Astrocyte (in vitro differentiated cells and primary cell): ENCODE measurements around the gene NKD1. TPM values are rescaled to one million over a fixed set of nuclear protein-coding genes. Genes with fewer than 3 reads are reported as not detected.

ENCODE experiments used
- DNase-seq: peaks from one replicate; pipeline ENCODE4 v3.0.0-alpha.2; 2010; ENCODE audit warnings: low read depth
- FAIRE-seq: peaks from 2 replicates; lab custom pipeline; 2011; peaks lifted over from hg19 to GRCh38; lab: Jason Lieb, UNC
- H2AFZ ChIP-seq: 2 replicates; pipeline ENCODE4 v1.6.0; 2012; ENCODE audit warnings: low read depth, low read length, inconsistent platforms
- H3K27ac ChIP-seq: 2 replicates; pipeline ENCODE4 v1.5.1; 2011; ENCODE audit warnings: low read depth, low read length, inconsistent platforms
- H3K27me3 ChIP-seq: 2 replicates; pipeline ENCODE4 v1.6.0; 2011; ENCODE audit warnings: low read length, inconsistent platforms; ENCODE audit not compliant: insufficient read depth
- H3K36me3 ChIP-seq: 2 replicates; pipeline ENCODE4 v1.5.1; 2011; ENCODE audit warnings: low read length, inconsistent platforms; ENCODE audit not compliant: insufficient read depth
- H3K4me1 ChIP-seq: 2 replicates; pipeline ENCODE4 v1.5.1; 2011; ENCODE audit warnings: low read length, inconsistent platforms; ENCODE audit not compliant: insufficient read depth
- H3K4me2 ChIP-seq: 2 replicates; pipeline ENCODE4 v1.6.0; 2012; ENCODE audit warnings: low read length, inconsistent platforms
- H3K4me3 ChIP-seq: 2 replicates; pipeline ENCODE4 v1.5.1; 2011; ENCODE audit warnings: low read depth, mild to moderate bottlenecking, low read length, inconsistent platforms; ENCODE audit not compliant: insufficient read depth
- H3K79me2 ChIP-seq: 2 replicates; pipeline ENCODE4 v1.6.0; 2012; ENCODE audit warnings: mild to moderate bottlenecking, low read length, inconsistent platforms; ENCODE audit not compliant: insufficient read depth
- H3K9ac ChIP-seq: 2 replicates; pipeline ENCODE4 v1.6.0; 2012; ENCODE audit warnings: mild to moderate bottlenecking, low read length, inconsistent platforms
- H3K9me3 ChIP-seq: 2 replicates; pipeline ENCODE4 v1.5.1; 2012; ENCODE audit warnings: low read depth, mild to moderate bottlenecking, low read length, inconsistent platforms; ENCODE audit not compliant: insufficient read depth
- H4K20me1 ChIP-seq: 2 replicates; pipeline ENCODE4 v1.6.0; 2012; ENCODE audit warnings: low read length, inconsistent platforms; ENCODE audit not compliant: insufficient read depth
- H3K27ac Mint-ChIP-seq: one replicate; pipeline ENCODE4 v1.8.0; 2021; ENCODE audit warnings: mild to moderate bottlenecking, mixed read lengths; ENCODE audit not compliant: unreplicated experiment
- H3K27me3 Mint-ChIP-seq: one replicate; pipeline ENCODE4 v1.8.0; 2021; ENCODE audit warnings: low read depth, mixed read lengths; ENCODE audit not compliant: unreplicated experiment
- H3K36me3 Mint-ChIP-seq: one replicate; pipeline ENCODE4 v1.8.0; 2021; ENCODE audit warnings: low read depth, mixed read lengths; ENCODE audit not compliant: unreplicated experiment
- H3K4me1 Mint-ChIP-seq: one replicate; pipeline ENCODE4 v1.8.0; 2021; ENCODE audit warnings: low read depth, mixed read lengths; ENCODE audit not compliant: unreplicated experiment
- H3K4me3 Mint-ChIP-seq: one replicate; pipeline ENCODE4 v1.8.0; 2021; ENCODE audit warnings: mild to moderate bottlenecking, moderate library complexity, mixed read lengths; ENCODE audit not compliant: unreplicated experiment
- H3K9me3 Mint-ChIP-seq: one replicate; pipeline ENCODE4 v1.8.0; 2021; ENCODE audit warnings: mild to moderate bottlenecking, mixed read lengths; ENCODE audit not compliant: unreplicated experiment
- CTCF ChIP-seq: IDR thresholded peaks from 2 replicates; pipeline ENCODE4 v1.5.1; 2011; ENCODE audit warnings: low read depth, mild to moderate bottlenecking, inconsistent platforms, low read length, moderate library complexity; ENCODE audit not compliant: insufficient read depth
- EZH2 ChIP-seq: IDR thresholded peaks from 2 replicates; pipeline ENCODE4 v1.6.1; 2012; ENCODE audit warnings: mild to moderate bottlenecking, low read length, inconsistent platforms; ENCODE audit not compliant: insufficient read depth
- total RNA-seq: library from RNA; stranded (reverse); gene quantifications from 2 replicates; pipeline ENCODE4 v1.2.1, GENCODE V29; 2021

The NKD1 gene
- total RNA-seq, 1 donor from 2014 or later: 9.1 TPM

- Histone ChIP-seq H3K36me3 (no peaks in the 10 kb centered on the region), H3K27ac (no peak overlapping the region), H2AFZ (no peak overlapping the region), H3K9me3 (peaks cover 2% of the 10 kb centered on the region), H3K4me2 (no peak overlapping the region), H3K27me3 (peaks cover 2% of the 10 kb centered on the region), H3K79me2 (no peaks in the 10 kb centered on the region), H4K20me1 (no peaks in the 10 kb centered on the region), H3K4me1 (no peaks in the 10 kb centered on the region), H3K4me3 (no peak overlapping the region), H3K9ac (no peak overlapping the region)
- H3K4me3 Mint-ChIP-seq: no peak overlapping the region
- peaks cover 35% of the 10 kb centered on the region for H3K9me3 Mint-ChIP-seq
- no peak for TF ChIP-seq EZH2
- no peak for TF ChIP-seq CTCF
- FAIRE-seq (no peak), DNase-seq (no peak)
- peaks cover 49% of the 10 kb centered on the region for H3K27me3 Mint-ChIP-seq
- H3K27ac Mint-ChIP-seq: no peak overlapping the region
- no peaks in the 10 kb centered on the region for H3K4me1 Mint-ChIP-seq
- no peaks in the 10 kb centered on the region for H3K36me3 Mint-ChIP-seq
Observed at GRCh38 chr16:50532576-50532975, 15.6 kb upstream of the NKD1 start.

- H3K9ac ChIP-seq: no peak overlapping the region
- H3K36me3 ChIP-seq: no peaks in the 10 kb centered on the region
- TF ChIP-seq CTCF (no peak), EZH2 (no peak)
- Mint-ChIP-seq H3K4me3 (no peak overlapping the region), H3K4me1 (no peaks in the 10 kb centered on the region), H3K9me3 (peaks cover 33% of the 10 kb centered on the region), H3K36me3 (no peaks in the 10 kb centered on the region), H3K27me3 (peaks cover 54% of the 10 kb centered on the region), H3K27ac (no peak overlapping the region)
- peaks cover 2% of the 10 kb centered on the region for H3K9me3 ChIP-seq
- no peaks in the 10 kb centered on the region for H3K4me1 ChIP-seq
- DNase-seq: no peak
- no peak overlapping the region for H3K4me3 ChIP-seq
- H2AFZ ChIP-seq: no peak overlapping the region
- H3K27ac ChIP-seq: no peak overlapping the region
- H4K20me1 ChIP-seq: no peaks in the 10 kb centered on the region
- H3K27me3 ChIP-seq: no peaks in the 10 kb centered on the region
- no peak for FAIRE-seq
- no peak overlapping the region for H3K4me2 ChIP-seq
- H3K79me2 ChIP-seq: no peaks in the 10 kb centered on the region
Observed at GRCh38 chr16:50533317-50533716, 14.9 kb upstream of the NKD1 start.

GRCh38 chr16:50534091-50534490, 14.1 kb upstream of the NKD1 start:
- Histone ChIP-seq H3K27ac (no peak overlapping the region), H3K36me3 (no peaks in the 10 kb centered on the region), H3K9me3 (peaks cover 2% of the 10 kb centered on the region), H3K27me3 (no peaks in the 10 kb centered on the region), H3K4me2 (no peak overlapping the region), H3K9ac (no peak overlapping the region), H2AFZ (no peak overlapping the region), H3K4me1 (no peaks in the 10 kb centered on the region), H3K4me3 (no peak overlapping the region), H4K20me1 (no peaks in the 10 kb centered on the region), H3K79me2 (no peaks in the 10 kb centered on the region)
- Mint-ChIP-seq H3K36me3 (no peaks in the 10 kb centered on the region), H3K4me1 (no peaks in the 10 kb centered on the region), H3K9me3 (peaks cover 26% of the 10 kb centered on the region), H3K4me3 (no peak overlapping the region), H3K27ac (no peak overlapping the region), H3K27me3 (peaks cover 56% of the 10 kb centered on the region)
- FAIRE-seq (no peak), DNase-seq (no peak)
- TF ChIP-seq EZH2: no peak
- no peak for TF ChIP-seq CTCF
